ENCODE measurements around the gene MECR. TPM values are rescaled to one million over a fixed set of nuclear protein-coding genes. Genes with fewer than 3 reads are reported as not detected.

Gene MECR
- total RNA-seq, 1 experiment from 2014 or later = 42.9 TPM

DNA sequence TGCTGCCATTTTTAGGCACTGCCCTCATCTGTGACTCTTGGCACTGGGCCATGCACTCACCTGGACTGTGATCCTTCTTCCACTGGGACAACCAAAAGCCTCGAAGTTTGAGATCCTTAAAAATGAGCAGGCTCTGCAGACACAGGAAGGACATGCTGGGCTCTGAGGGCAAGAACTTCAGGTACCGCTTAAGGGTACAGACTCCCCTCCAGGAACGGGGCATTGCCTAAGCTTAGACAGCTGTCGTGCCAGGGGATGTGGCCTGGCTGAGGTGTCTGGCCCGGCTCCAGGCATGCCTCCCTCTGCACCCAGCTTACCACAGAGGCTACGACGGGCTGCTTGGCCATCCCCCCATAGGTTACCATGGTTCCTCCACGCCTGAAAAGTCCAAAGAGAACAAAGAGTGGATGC is 34.8 kb downstream of the MECR start (continued):
- TF ChIP-seq, protein P1, sequence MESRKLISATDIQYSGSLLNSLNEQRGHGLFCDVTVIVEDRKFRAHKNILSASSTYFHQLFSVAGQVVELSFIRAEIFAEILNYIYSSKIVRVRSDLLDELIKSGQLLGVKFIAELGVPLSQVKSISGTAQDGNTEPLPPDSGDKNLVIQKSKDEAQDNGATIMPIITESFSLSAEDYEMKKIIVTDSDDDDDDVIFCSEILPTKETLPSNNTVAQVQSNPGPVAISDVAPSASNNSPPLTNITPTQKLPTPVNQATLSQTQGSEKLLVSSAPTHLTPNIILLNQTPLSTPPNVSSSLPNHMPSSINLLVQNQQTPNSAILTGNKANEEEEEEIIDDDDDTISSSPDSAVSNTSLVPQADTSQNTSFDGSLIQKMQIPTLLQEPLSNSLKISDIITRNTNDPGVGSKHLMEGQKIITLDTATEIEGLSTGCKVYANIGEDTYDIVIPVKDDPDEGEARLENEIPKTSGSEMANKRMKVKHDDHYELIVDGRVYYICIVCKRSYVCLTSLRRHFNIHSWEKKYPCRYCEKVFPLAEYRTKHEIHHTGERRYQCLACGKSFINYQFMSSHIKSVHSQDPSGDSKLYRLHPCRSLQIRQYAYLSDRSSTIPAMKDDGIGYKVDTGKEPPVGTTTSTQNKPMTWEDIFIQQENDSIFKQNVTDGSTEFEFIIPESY (IDR thresholded peaks at IDR 0.05; ENCODE audit: extremely low read depth, insufficient replicate concordance, low read length) = no peak
- no peak for TF ChIP-seq SRF (IDR thresholded peaks at IDR 0.05; ENCODE audit: low read depth)
- TF ChIP-seq JUND (IDR thresholded peaks at IDR 0.05) = no peak
- TF ChIP-seq EGR1 (IDR thresholded peaks at IDR 0.05; ENCODE audit: low read depth) = no peak
- TF ChIP-seq ZNF274 (IDR thresholded peaks at IDR 0.05; ENCODE audit: low read depth, low read length) = no peak
- no peak for TF ChIP-seq CEBPB (IDR thresholded peaks at IDR 0.05; ENCODE audit: low read depth)

DNA sequence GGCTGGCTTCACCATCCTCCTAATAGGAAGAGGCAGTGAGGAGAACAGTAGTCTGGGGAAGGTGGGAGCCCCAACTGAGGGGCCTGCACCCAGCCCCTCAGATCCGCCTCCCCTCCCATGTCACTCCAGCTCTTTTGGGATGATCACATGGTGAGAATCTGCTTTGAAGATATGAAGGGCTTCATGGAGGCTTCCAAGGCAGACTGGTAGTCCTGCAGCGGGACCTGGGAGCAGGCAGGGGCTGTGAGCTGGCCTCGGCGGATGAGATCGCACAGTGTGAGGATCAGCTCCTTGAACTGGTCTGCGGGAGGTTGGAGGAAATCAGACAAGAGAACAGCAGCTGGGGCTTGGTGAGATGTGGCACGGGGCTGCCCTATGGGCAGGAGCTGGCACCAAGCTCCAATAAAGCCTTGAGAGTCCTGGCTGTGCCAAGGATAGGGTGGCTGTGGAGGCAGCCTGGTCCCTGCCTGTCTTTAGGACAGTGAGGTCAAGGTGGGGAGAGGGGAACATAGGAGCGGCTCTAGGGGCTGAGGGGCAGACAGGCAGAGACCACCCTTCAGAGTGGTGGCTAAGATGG is 36.8 kb downstream of the MECR start:
- H3K4me3 ChIP-seq (replicated peaks in 1 of 2; ENCODE audit: low read depth in 1 of 2, low read length in 2 of 2) = no peak overlapping the region
- H3K9ac ChIP-seq (ENCODE audit: low read length) = no peak overlapping the region
- DNase-seq (ENCODE audit: low read depth, low spot score) (no peak), ATAC-seq (no peak)
- no TSS peak for BruUV-seq (replicated peaks)
- peaks cover 1 to 7% of the 10 kb centered on the region in 2 experiments; a peak in 2 of 4 replicates for H3K36me3 ChIP-seq (ENCODE audit: control insufficient read depth in 1 of 2, insufficient read depth in 2 of 2, low read length in 2 of 2)
- no peak overlapping the region for H2AFZ ChIP-seq (ENCODE audit: low read depth, low read length, poor library complexity, severe bottlenecking)
- CTCF ChIA-PET = interaction anchor here (1.0 kb wide), 1 partner anchor 8 kb away, joined by 3 read pairs; no protein-coding TSS in a partner anchor
- no peaks in the 10 kb centered on the region for H4K20me1 ChIP-seq (ENCODE audit: insufficient read depth)
- intact Hi-C loops (cut with micrococcal nuclease) = no loop called here
- no peak overlapping the region for H3K4me2 ChIP-seq (ENCODE audit: low read length)
- H3K27ac ChIP-seq (ENCODE audit: low read depth, low read length) = no peak overlapping the region
- peaks cover 0 to 15% of the 10 kb centered on the region in 2 experiments; a peak in 3 of 4 replicates for H3K4me1 ChIP-seq (ENCODE audit: control insufficient read depth in 1 of 2, insufficient read depth in 2 of 2, low read length in 2 of 2)
- no peaks in the 10 kb centered on the region for H3K9me2 ChIP-seq (ENCODE audit: insufficient read depth)
- RAD21 ChIA-PET (ENCODE audit: low non-redundant PET in 1 of 2, low total read pairs in 2 of 2, uncharacterized antibody in 2 of 2, unreplicated experiment in 2 of 2) = no interaction called here
- POLR2A ChIA-PET = interaction anchor here (2.3 kb wide), 1 partner anchor 12 kb away, joined by 11 read pairs; the partner anchor contains the start of gene SRSF4
- H3K79me2 ChIP-seq (ENCODE audit: insufficient read depth, low read length) = no peaks in the 10 kb centered on the region
- H3K27me3 ChIP-seq (ENCODE audit: insufficient read depth, low read length) = no peaks in the 10 kb centered on the region
- H3K9me3 ChIP-seq (ENCODE audit: control insufficient read depth in 1 of 2, insufficient read depth in 1 of 2, low read depth in 1 of 2, low read length in 2 of 2) = no peaks in the 10 kb centered on the region
- no peak for TF ChIP-seq ELF1 (IDR thresholded peaks at IDR 0.05; ENCODE audit: borderline replicate concordance, low read depth)
- TF ChIP-seq EZH2phosphoT487 (IDR thresholded peaks at IDR 0.05; ENCODE audit: borderline replicate concordance) = no peak
- no peak for TF ChIP-seq ZFX (IDR thresholded peaks at IDR 0.05)
- TF ChIP-seq YY1 (IDR thresholded peaks at IDR 0.05; ENCODE audit: extremely low read depth, insufficient replicate concordance, low read depth, low read length) = no peak
- TF ChIP-seq EGR1 (IDR thresholded peaks at IDR 0.05; ENCODE audit: low read depth) = no peak
- TF ChIP-seq POLR2A (IDR thresholded peaks at IDR 0.05; ENCODE audit: borderline replicate concordance, extremely low read depth, insufficient read depth, insufficient read length) = no peak
- no peak for TF ChIP-seq FOSL1 (IDR thresholded peaks at IDR 0.05; ENCODE audit: low read depth)
- TF ChIP-seq JUND (IDR thresholded peaks at IDR 0.05) = no peak
- TF ChIP-seq POLR2AphosphoS5 (IDR thresholded peaks at IDR 0.05; ENCODE audit: low read depth, low read length) = no peak
- TF ChIP-seq, protein P2, sequence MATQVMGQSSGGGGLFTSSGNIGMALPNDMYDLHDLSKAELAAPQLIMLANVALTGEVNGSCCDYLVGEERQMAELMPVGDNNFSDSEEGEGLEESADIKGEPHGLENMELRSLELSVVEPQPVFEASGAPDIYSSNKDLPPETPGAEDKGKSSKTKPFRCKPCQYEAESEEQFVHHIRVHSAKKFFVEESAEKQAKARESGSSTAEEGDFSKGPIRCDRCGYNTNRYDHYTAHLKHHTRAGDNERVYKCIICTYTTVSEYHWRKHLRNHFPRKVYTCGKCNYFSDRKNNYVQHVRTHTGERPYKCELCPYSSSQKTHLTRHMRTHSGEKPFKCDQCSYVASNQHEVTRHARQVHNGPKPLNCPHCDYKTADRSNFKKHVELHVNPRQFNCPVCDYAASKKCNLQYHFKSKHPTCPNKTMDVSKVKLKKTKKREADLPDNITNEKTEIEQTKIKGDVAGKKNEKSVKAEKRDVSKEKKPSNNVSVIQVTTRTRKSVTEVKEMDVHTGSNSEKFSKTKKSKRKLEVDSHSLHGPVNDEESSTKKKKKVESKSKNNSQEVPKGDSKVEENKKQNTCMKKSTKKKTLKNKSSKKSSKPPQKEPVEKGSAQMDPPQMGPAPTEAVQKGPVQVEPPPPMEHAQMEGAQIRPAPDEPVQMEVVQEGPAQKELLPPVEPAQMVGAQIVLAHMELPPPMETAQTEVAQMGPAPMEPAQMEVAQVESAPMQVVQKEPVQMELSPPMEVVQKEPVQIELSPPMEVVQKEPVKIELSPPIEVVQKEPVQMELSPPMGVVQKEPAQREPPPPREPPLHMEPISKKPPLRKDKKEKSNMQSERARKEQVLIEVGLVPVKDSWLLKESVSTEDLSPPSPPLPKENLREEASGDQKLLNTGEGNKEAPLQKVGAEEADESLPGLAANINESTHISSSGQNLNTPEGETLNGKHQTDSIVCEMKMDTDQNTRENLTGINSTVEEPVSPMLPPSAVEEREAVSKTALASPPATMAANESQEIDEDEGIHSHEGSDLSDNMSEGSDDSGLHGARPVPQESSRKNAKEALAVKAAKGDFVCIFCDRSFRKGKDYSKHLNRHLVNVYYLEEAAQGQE (IDR thresholded peaks at IDR 0.05; ENCODE audit: low read depth) = no peak
- TF ChIP-seq CEBPB (IDR thresholded peaks at IDR 0.05; ENCODE audit: low read depth) = no peak
- TF ChIP-seq, protein P3, sequence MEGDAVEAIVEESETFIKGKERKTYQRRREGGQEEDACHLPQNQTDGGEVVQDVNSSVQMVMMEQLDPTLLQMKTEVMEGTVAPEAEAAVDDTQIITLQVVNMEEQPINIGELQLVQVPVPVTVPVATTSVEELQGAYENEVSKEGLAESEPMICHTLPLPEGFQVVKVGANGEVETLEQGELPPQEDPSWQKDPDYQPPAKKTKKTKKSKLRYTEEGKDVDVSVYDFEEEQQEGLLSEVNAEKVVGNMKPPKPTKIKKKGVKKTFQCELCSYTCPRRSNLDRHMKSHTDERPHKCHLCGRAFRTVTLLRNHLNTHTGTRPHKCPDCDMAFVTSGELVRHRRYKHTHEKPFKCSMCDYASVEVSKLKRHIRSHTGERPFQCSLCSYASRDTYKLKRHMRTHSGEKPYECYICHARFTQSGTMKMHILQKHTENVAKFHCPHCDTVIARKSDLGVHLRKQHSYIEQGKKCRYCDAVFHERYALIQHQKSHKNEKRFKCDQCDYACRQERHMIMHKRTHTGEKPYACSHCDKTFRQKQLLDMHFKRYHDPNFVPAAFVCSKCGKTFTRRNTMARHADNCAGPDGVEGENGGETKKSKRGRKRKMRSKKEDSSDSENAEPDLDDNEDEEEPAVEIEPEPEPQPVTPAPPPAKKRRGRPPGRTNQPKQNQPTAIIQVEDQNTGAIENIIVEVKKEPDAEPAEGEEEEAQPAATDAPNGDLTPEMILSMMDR (IDR thresholded peaks at IDR 0.05 in 2 of 3, conservative IDR thresholded peaks at IDR 0.05 in 1 of 3; ENCODE audit: borderline replicate concordance in 1 of 3, insufficient read depth in 1 of 3, low read depth in 2 of 3, low read length in 2 of 3) = no peak
- no peak for TF ChIP-seq SRF (IDR thresholded peaks at IDR 0.05; ENCODE audit: low read depth)
- TF ChIP-seq, protein P4, sequence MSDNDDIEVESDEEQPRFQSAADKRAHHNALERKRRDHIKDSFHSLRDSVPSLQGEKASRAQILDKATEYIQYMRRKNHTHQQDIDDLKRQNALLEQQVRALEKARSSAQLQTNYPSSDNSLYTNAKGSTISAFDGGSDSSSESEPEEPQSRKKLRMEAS (IDR thresholded peaks at IDR 0.05) = no peak
- no peak for TF ChIP-seq TCF7L2 (IDR thresholded peaks at IDR 0.05; ENCODE audit: borderline replicate concordance, extremely low read depth, insufficient read depth, insufficient read length)
